ENCODE measurements around the gene IL17RE.
"Not testable (repeated sequence)": the region's sequence is repeated elsewhere in the genome, so short reads cannot be mapped to it uniquely, and the experiment has no call there.

IL17RE gene, protein sequence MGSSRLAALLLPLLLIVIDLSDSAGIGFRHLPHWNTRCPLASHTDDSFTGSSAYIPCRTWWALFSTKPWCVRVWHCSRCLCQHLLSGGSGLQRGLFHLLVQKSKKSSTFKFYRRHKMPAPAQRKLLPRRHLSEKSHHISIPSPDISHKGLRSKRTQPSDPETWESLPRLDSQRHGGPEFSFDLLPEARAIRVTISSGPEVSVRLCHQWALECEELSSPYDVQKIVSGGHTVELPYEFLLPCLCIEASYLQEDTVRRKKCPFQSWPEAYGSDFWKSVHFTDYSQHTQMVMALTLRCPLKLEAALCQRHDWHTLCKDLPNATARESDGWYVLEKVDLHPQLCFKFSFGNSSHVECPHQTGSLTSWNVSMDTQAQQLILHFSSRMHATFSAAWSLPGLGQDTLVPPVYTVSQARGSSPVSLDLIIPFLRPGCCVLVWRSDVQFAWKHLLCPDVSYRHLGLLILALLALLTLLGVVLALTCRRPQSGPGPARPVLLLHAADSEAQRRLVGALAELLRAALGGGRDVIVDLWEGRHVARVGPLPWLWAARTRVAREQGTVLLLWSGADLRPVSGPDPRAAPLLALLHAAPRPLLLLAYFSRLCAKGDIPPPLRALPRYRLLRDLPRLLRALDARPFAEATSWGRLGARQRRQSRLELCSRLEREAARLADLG

GRCh38 chr3:9902372-9903237 lies at the start of gene IL17RE:
TSS of gene IL17RE (plus strand) at chr3:9902848. CDS start at chr3:9902933, 85 bp downstream.
- FAIRE-seq (no peak), DNase-seq (ENCODE audit: low spot score) (no peak)

DNA sequence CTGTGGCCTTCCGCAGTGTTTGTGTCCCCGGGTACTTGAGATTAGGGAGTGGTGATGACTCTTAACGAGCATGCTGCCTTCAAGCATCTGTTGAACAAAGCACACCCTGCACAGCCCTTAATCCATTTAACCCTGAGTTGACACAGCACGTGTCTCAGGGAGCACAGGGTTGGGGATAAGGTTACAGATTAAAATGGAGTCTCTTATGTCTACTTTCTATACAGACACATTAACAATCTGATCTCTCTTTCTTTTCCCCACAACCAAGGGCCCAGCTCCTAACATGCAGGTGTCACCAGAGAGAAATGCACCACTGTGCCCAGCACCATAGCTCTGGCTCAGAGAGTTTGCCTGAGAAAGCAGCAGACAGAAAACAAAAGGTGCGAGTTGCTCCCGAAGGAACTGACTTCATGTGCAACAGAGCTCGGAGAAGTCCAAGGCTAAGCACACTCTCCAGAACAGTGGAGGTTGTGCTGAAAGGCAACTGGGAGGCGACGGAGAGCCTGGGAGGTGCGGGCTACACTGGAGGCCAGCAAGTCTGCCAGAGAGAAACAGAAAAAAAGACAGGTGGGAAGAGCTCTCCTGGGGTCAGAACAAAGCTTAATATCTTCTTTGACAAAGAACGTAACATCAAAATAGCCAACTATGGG lies 48.2 kb upstream of the IL17RE start:
- FAIRE-seq; DNase-seq (ENCODE audit: low spot score): not testable (repeated sequence)

GRCh38 chr3:9855594-9855993 lies 47.1 kb upstream of the IL17RE start:
- DNase-seq (ENCODE audit: low spot score) (no peak), FAIRE-seq (no peak)

- no peak for FAIRE-seq
Measured at GRCh38 chr3:9859530-9860025, 43.1 kb upstream of the IL17RE start.

GRCh38 chr3:9861201-9861600 lies 41.4 kb upstream of the IL17RE start:
- FAIRE-seq (no peak), DNase-seq (ENCODE audit: low spot score) (no peak)

More at GRCh38 chr3:9859530-9860025, 43.1 kb upstream of the IL17RE start:
- DNase-seq (ENCODE audit: low spot score), result no peak

DNA sequence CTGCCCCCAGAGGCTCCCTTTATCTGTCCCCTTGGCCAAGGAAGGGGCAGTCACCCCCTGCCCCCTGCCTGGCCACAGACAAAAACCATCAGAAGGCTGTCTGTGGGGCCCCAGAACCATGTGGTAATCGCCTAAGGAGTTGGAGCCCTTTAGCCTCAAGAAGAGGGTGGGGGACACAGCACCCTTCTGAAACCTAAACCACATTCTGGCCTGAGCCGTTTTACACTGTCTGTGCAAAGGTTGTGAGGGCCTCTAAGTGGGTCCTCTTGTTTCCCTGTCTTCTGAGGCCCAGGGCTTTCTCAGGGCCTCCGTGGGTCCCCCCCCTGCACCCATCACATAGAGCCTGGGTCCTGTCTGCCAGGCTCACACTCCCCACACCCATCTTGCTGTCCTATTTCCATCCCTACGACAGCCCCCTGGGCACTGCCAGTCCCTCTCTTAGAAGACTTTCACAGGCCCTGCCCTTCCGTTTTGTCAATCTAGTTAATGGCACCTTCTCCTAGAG lies 41.0 kb upstream of the IL17RE start:
- no peak for FAIRE-seq
- DNase-seq (ENCODE audit: low spot score), result no peak

- DNase-seq (ENCODE audit: low spot score) (no peak), FAIRE-seq (no peak)
Measured at GRCh38 chr3:9862391-9863057, 40.1 kb upstream of the IL17RE start.

DNA sequence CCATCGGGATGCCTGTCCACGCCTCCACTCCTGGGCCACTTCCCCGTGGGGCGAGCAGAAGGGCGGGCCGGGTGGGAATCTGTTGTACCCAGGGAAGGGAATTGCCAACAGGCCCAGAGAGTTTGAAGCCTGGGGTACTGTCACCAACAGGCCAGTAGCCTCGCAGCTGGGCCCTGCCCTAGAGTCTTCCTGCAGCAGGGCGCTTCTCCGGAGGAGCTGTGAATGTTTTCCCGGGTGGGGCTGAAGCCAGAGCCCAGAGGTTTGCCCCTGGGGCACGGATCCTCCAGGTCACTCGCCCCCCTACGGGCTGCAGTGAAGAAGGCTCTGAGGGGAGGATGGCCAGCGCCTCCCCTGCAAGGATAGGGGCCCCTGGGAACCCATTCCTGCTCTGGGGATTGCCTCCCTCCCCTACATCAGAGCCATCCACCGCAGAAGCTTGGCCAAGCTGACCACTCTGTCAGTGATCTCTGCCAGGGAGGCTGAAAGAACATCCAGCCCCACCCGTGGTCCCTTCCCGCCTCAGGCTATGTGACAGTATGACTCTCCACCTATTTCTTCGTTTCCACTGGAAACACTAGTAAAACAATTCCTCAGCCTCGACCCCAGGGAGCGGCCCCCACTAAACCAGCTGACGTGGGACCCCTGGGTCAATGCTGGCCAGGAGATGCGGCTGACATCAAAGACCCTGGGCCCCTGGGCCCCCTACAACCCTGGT lies 39.4 kb upstream of the IL17RE start:
- no peak for FAIRE-seq

DNA sequence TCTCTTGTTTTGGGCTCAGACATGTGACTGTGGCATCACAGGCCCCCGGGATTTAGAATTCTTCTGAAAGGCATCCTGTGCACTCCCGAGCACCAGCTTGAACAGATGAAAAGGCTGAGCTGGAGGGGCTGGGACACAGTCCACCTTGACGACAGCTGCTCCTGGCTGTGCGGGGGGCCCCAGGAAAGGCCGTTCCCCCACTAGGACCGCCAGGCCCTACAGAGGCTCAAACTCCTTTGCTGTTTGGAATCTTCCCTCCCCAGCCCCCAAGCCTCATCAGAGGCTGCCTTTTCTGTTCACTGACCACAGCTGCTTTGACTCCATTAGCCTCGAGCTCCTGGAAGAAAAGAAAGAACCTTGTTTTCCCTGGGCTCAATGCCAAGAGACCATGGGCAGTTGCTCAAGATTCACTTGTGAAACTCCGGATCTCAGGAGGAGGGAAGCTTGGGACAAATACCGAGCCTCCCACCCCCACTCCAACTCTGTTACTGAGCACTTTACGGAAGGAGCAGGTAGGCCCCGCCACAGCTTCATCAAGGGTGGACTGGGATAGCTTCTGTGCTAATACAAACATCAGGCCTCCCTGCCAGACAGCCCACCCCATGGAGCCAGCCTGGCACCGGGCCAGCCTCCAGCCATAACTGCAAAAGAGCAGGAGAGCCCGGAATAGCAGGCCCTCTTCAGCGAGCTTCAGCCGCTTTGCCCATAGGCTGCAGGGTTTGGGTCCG lies 38.3 kb upstream of the IL17RE start:
- DNase-seq (ENCODE audit: low spot score) (peak; percentile 36), FAIRE-seq (no peak)

More for the DNA sequence above, 39.4 kb upstream of the IL17RE start:
- no peak for DNase-seq (ENCODE audit: low spot score)

- not testable (repeated sequence) for DNase-seq (ENCODE audit: low spot score); FAIRE-seq
Measured at GRCh38 chr3:9865125-9865637, 37.5 kb upstream of the IL17RE start.

- FAIRE-seq (no peak), DNase-seq (ENCODE audit: low spot score) (no peak)
Measured at GRCh38 chr3:9866639-9867038, 36.0 kb upstream of the IL17RE start.

- FAIRE-seq, result no peak
- no peak for DNase-seq (ENCODE audit: low spot score)
Measured at GRCh38 chr3:9867106-9867505, 35.5 kb upstream of the IL17RE start.

DNA sequence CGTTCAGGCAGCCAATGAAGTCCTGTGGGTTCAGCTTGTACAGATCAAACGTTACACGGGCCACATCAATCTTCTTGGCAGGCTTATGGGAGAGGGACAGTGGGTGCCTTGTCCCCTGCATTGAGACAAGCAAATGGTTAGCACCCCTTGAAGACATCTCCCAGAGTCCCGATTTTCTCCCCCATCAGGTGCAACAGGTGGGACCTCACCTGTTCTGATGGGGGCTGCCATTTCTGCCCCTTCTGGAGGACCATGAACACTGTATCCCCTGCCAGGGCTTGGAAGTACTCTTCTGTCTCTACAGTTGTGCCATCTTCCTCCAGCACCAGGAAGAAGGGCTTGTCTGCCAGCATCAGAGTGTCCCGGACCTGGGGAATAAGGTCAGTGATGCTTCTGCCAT lies 32.7 kb upstream of the IL17RE start:
- DNase-seq (ENCODE audit: low spot score) (no peak), FAIRE-seq (no peak)

DNA sequence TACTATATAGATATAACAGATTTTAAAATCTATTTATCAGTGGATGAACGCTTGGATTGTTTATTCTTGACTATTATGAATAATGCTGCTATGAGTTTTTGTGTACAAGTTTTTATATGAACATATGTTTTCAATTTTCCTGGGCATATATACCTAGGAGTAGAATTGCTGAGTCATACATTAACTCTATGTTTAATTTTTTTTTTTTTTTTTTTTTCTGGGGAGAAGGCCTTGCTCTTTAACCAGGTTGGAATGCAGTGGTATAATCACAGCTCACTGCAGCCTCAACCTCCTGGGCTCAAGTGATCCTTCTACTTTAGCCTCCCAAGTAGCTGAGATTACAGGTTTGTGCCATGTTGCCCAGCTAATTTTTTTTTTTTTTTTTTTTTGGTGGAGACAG lies 31.7 kb upstream of the IL17RE start:
- DNase-seq (ENCODE audit: low spot score), result no peak
- FAIRE-seq, result no peak

- DNase-seq (ENCODE audit: low spot score); FAIRE-seq: not testable (repeated sequence)
Measured at GRCh38 chr3:9872067-9872466, 30.6 kb upstream of the IL17RE start.

GRCh38 chr3:9875448-9875847 lies 27.2 kb upstream of the IL17RE start:
- FAIRE-seq, result no peak
- DNase-seq (ENCODE audit: low spot score), result no peak

- not testable (repeated sequence) for FAIRE-seq; DNase-seq (ENCODE audit: low spot score)
Measured at GRCh38 chr3:9876255-9876654, 26.4 kb upstream of the IL17RE start.

- no peak for FAIRE-seq
Measured at GRCh38 chr3:9876991-9877390, 25.7 kb upstream of the IL17RE start.

GRCh38 chr3:9878700-9879099 lies 23.9 kb upstream of the IL17RE start:
- DNase-seq (ENCODE audit: low spot score), result no peak
- FAIRE-seq, result no peak

More at GRCh38 chr3:9876991-9877390, 25.7 kb upstream of the IL17RE start:
- DNase-seq (ENCODE audit: low spot score), result no peak
